Measurements from ENCODE around the gene CIC.

The CIC gene

DNA sequence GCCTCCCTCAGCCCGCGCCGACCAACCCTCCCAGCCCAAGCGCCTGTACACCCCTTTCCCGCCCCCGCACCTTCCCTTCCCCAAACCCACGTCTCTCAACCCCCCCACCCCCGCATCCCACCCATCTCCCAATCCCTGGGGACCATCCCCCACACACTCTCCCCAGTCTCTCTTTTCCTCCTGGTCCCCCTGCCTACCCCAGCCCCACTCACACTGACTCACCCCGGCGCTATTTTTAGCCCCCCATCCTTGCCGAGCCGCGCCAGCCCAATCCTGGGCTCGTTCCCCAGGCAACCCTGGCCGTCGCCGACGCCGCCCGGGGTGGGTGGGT is 11.7 kb downstream of the CIC start:
- H3K27me3 ChIP-seq: no peaks in the 10 kb centered on the region
- peaks cover 0 to 23% (median 6%) of the 10 kb centered on the region in 11 experiments; a peak in 12 of 22 replicates for H3K36me3 ChIP-seq
- H3K4me2 ChIP-seq: peak overlapping the region; percentile 90 to 100 (median 97)
- H4K20me1 ChIP-seq: peaks cover 31 to 71% (median 50%) of the 10 kb centered on the region in 11 experiments
- peaks cover 74 to 83% (median 77%) of the 10 kb centered on the region in 10 experiments for H3K4me1 ChIP-seq
- no peaks in the 10 kb centered on the region for H3K9me3 ChIP-seq (replicated peaks in 1 of 11)
- H3K9ac ChIP-seq: peak overlapping the region; percentile 76 to 86 (median 80)
- peak overlapping the region; percentile 40 to 85 (median 75); a peak in 21 of 22 replicates for H3K27ac ChIP-seq
- TF ChIP-seq Cebpa-rat (IDR thresholded peaks at IDR 0.05): no peak
- H3K4me3 ChIP-seq: peak overlapping the region; percentile 67 to 84 (median 72)

DNA sequence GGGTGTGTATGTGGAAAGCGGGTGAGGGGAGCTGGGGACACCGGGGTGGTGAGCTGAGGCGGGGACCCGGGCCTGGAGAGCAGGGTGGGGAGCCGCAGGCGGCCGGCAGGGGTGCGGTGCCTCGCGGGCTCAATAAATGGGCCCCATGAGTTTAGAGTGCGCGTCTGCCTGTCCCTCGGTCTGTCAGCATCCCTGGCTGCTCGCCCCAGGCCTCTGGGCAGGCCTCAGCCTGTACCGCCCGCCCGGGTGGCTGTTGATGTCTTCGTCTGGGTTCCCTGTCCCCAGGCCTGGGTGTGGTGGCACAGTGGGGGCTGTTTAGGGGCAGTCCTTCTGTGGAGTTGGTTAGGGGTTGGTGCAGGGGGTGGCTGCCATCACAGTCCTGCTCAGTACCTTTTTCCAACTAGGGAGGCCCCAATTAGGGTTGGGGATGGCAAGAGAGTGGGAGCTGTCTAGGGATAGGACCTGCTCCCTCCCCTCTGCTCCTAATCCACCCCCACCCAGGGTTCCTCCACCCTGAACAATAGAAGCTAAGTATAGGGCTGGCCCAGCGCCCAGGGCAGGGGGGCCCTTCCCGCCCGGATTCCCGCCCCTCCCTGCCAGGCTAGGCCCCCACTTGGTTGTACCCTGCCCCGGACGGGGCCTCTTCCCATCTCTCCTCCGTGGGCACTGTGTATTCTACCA is 12.2 kb downstream of the CIC start:
- H3K9ac ChIP-seq: peak overlapping the region; percentile 59 to 84 (median 80); a peak in 21 of 22 replicates
- peaks cover 0 to 18% (median 5%) of the 10 kb centered on the region in 11 experiments; a peak in 9 of 22 replicates for H3K36me3 ChIP-seq
- H4K20me1 ChIP-seq: peaks cover 36 to 71% (median 50%) of the 10 kb centered on the region in 11 experiments
- no peaks in the 10 kb centered on the region for H3K9me3 ChIP-seq (replicated peaks in 1 of 11)
- peak overlapping the region; percentile 41 to 84 (median 59); a peak in 19 of 20 replicates for H3K4me3 ChIP-seq
- TF ChIP-seq Cebpa-rat (IDR thresholded peaks at IDR 0.05): no peak
- H3K27me3 ChIP-seq: no peaks in the 10 kb centered on the region
- H3K27ac ChIP-seq: peak overlapping the region; percentile 48 to 85 (median 74); a peak in 21 of 22 replicates
- peaks cover 74 to 83% (median 77%) of the 10 kb centered on the region in 10 experiments for H3K4me1 ChIP-seq
- H3K4me2 ChIP-seq: peak overlapping the region; percentile 93 to 100 (median 97)

DNA sequence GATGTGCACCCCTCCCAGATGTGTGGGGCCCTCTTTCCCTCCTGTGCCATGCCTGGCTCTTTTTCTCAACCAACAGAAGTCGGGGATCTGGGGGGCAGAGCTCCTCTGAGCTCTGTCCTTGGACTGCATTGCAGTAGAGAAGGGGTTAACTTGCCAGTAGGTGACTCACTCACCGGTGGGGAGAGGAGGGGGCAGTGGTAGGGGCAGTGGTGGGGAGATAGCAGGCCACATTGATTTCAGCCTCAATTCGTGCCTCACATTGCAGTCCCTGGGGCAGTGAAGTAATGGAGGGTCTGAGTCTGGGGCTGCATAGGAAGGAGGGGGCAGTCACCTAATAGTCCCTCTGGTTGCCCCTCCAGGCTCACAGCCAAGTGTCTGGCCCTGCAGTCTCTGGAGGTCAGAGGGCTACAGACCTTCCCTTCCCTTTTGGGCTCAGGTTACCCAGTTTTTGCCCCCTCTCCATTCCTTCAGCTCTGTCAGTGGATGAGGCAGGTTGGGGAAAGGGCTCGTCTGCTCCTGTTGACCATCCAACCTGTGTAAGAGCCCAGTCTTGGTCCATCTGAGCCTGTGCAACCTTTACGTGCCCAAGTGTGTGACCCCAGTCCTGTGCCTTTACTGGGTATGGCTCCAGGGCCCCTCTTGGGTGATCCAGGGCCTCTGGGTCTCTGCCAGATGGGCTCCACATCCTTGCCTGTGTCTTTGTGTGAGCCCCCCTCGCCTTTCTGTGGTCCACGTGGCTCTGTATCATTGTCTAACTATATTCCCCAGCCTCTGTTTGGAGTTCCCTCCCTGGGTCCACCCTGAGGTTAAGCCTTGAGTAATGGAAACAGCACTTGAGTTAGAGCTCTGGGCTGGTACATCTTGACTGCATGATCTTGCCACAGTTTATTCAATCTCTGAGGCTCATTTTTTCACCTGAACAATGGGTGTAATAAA is 13.0 kb downstream of the CIC start:
- Histone ChIP-seq H3K4me2 (peak overlapping the region; percentile 93 to 100 (median 97)), H3K4me1 (peaks cover 73 to 82% (median 77%) of the 10 kb centered on the region in 10 experiments), H3K9ac (peak overlapping the region; percentile 59 to 84 (median 80); a peak in 21 of 22 replicates), H3K4me3 (peak overlapping the region; percentile 21 to 84 (median 59); a peak in 17 of 20 replicates), H3K36me3 (peaks cover 2 to 15% (median 5%) of the 10 kb centered on the region in 11 experiments; a peak in 21 of 22 replicates), H3K27me3 (no peaks in the 10 kb centered on the region), H4K20me1 (peaks cover 33 to 72% (median 51%) of the 10 kb centered on the region in 11 experiments), H3K9me3 (replicated peaks in 1 of 11) (no peaks in the 10 kb centered on the region), H3K27ac (peak overlapping the region; percentile 48 to 85 (median 74); a peak in 21 of 22 replicates)
- no peak for TF ChIP-seq Cebpa-rat (IDR thresholded peaks at IDR 0.05)

DNA sequence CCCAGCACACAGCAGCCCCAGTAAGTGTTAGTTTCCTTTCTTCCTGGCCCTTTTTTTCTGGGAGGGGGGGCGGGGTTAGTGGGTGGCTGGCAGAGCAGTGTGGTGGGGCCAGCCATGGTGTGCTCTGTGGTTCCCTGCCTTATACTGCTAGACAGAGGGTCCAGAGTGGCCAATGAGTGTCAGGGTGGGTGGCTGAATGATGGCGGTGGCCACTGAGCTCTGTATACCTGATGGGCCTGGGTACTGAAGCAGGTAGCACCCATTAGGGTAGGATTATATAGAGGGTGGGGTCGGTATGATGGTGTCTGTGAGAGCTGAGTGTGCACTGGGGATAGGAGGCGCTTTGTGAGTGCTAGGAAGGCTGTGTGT is 13.8 kb downstream of the CIC start:
- H3K4me3 ChIP-seq: peak overlapping the region; percentile 55 to 72 (median 62); a peak in 19 of 20 replicates
- peak overlapping the region; percentile 93 to 100 (median 97) for H3K4me2 ChIP-seq
- no peaks in the 10 kb centered on the region for H3K9me3 ChIP-seq (replicated peaks in 1 of 11)
- H3K9ac ChIP-seq: peak overlapping the region in 10 of 11 experiments; percentile 60 to 84 (median 80); a peak in 20 of 22 replicates
- peaks cover 34 to 72% (median 54%) of the 10 kb centered on the region in 11 experiments for H4K20me1 ChIP-seq
- peaks cover 73 to 82% (median 77%) of the 10 kb centered on the region in 10 experiments for H3K4me1 ChIP-seq
- peak overlapping the region; percentile 60 to 85 (median 77); a peak in 20 of 22 replicates for H3K27ac ChIP-seq
- no peak for TF ChIP-seq Cebpa-rat (IDR thresholded peaks at IDR 0.05)
- H3K36me3 ChIP-seq: peaks cover 9 to 15% (median 12%) of the 10 kb centered on the region in 11 experiments
- H3K27me3 ChIP-seq: no peaks in the 10 kb centered on the region

DNA sequence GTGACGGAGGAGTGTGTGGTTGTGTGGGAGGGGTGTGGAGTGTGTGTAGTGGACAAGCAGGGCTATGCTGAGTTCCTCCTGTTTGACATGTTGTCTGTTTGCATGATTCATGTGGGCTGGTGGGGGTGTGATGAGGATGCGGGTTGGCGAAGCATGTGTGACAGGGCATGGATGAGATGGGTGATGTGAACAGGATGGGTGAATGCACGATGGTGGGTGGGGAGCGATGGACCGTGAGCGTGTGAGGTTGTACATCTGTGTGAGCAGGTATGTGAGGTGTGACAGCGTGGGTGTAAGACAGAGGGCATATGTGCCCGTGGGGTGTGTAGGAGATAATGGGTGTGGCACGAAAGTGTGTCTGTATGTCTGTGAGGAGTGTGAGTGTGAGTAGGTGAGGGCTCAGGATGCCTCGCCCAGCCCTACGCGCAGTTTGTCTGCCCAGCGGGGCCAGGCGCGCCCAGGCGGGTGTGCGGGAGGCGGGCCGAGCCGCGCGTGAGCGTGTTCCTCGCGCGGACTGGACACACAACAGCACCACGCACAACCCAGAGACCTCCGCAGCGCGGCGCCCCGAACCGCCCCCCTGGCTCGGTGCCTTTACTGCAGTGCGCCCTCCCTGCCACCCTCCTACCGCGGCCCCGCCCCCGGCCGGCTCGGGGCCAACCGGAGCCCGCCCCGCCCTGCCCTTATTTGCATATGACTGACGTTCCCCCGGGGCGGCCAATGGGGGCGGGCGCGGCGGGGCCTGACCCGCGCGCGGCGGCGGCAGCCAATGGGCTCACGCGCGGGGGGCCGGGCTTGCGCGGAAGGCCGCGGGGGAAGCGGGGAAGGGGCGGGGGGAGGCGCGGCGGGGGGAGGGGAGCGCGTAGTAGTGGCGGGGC is 14.4 kb downstream of the CIC start:
- Histone ChIP-seq H3K27me3 (no peaks in the 10 kb centered on the region), H4K20me1 (peaks cover 34 to 72% (median 53%) of the 10 kb centered on the region in 11 experiments; a peak in 21 of 22 replicates), H3K27ac (peak overlapping the region; percentile 83 to 95 (median 90)), H3K4me2 (peak overlapping the region; percentile 93 to 100 (median 98)), H3K4me3 (peak overlapping the region; percentile 64 to 82 (median 74)), H3K36me3 (peaks cover 15 to 19% (median 18%) of the 10 kb centered on the region in 11 experiments), H3K4me1 (peaks cover 73 to 82% (median 77%) of the 10 kb centered on the region in 10 experiments), H3K9ac (peak overlapping the region; percentile 84 to 93 (median 89)), H3K9me3 (replicated peaks in 1 of 11) (no peaks in the 10 kb centered on the region)
- TF ChIP-seq Cebpa-rat (IDR thresholded peaks at IDR 0.05): no peak

DNA sequence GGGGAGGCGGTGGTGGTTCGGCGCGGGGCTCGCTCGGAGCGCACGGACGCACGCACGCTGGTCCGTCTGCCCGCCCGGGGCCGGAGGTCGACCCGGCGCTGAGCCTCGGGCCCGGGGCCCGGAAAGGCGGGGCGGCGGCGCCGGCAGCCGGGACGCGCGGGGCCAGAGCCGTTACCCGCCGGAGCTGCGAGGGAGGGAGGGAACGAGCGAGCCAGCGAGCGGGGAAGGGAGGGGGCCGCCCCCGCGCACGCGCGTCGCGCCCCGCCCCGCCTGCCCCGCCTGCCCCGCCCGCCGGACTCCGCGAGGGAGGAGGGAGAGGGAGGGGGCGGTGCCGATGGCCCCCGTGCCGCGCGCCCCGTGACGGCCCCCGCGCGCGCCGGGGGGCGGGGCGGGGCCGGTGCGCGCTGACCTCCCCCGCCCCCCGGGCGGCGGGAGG is 15.0 kb downstream of the CIC start:
- Histone ChIP-seq H3K36me3 (peaks cover 22 to 25% (median 24%) of the 10 kb centered on the region in 11 experiments), H3K4me3 (peak overlapping the region; percentile 64 to 82 (median 74)), H3K4me1 (peaks cover 73 to 79% (median 77%) of the 10 kb centered on the region in 10 experiments), H3K27me3 (no peaks in the 10 kb centered on the region), H3K9ac (peak overlapping the region; percentile 84 to 93 (median 89)), H4K20me1 (peaks cover 35 to 72% (median 53%) of the 10 kb centered on the region in 11 experiments), H3K4me2 (peak overlapping the region in 6 of 11 experiments; percentile 94 to 100 (median 98); a peak in 9 of 22 replicates), H3K9me3 (replicated peaks in 1 of 11) (no peaks in the 10 kb centered on the region), H3K27ac (peak overlapping the region; percentile 81 to 95 (median 90))
- no peak for TF ChIP-seq Cebpa-rat (IDR thresholded peaks at IDR 0.05)

DNA sequence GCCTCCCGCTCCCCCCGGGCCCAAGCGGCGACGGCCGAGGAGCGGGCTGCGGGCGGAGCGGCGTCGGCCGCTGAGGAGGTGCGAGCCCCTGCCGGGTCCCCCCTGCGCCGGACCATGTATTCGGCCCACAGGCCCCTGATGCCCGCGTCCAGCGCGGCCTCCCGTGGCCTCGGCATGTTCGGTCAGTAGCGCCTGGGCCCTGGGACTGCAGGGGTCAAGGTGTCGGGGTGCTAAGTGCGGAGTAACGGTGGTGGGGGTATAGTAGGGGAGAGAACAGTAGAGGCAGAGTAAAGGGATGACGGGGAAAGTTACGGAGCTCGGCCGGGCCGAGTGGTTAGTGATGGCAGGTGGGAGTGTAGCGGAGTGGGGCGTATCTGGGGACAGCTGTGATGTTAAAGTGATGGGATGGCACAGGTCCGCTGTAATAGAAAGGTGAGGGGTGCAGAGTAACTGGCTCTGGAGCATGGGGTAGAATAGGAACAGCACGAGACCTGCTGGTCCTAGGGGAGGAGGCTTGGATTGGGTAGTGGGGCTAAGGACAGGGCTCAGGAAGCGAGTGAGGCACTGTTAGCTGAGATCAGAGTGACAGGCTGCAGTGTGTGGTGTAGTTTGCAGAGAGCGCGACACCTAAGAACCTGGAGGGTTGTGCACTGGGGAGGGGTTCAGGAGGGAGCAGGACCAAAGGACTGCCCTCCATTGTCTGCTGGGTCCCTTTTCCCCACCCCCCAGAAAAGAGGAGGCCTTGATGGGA is 15.7 kb downstream of the CIC start:
- Histone ChIP-seq H3K36me3 (peaks cover 29 to 32% (median 31%) of the 10 kb centered on the region in 11 experiments), H3K9me3 (replicated peaks in 1 of 11) (no peaks in the 10 kb centered on the region), H3K9ac (peak overlapping the region; percentile 83 to 91 (median 88)), H3K27ac (peak overlapping the region; percentile 53 to 95 (median 90); a peak in 21 of 22 replicates), H4K20me1 (peaks cover 40 to 76% (median 57%) of the 10 kb centered on the region in 11 experiments), H3K4me2 (peak overlapping the region; percentile 94 to 100 (median 97)), H3K27me3 (no peaks in the 10 kb centered on the region), H3K4me3 (peak overlapping the region; percentile 64 to 82 (median 74)), H3K4me1 (peaks cover 74 to 79% (median 78%) of the 10 kb centered on the region in 10 experiments)
- TF ChIP-seq Cebpa-rat (IDR thresholded peaks at IDR 0.05): no peak
